Left ventricle myocardium inferior (tissue), 1 donor: ENCODE data around the gene ROR1. TPM values are rescaled to one million over a fixed set of nuclear protein-coding genes. Genes with fewer than 3 reads are reported as not detected.

Source experiments
- DNase-seq: peaks from one replicate; pipeline ENCODE4 v3.0.0-alpha.2; 2020
- H3K27ac ChIP-seq: fragments of 200-600 bp; replicated peaks from 2 replicates; pipeline ENCODE4 v1.8.0; 2021
- H3K27me3 ChIP-seq: fragments of 200-600 bp; 2 replicates; pipeline ENCODE4 v1.8.0; 2021; ENCODE audit warnings: low read depth
- H3K36me3 ChIP-seq: fragments of 200-600 bp; 2 replicates; pipeline ENCODE4 v1.8.0; 2021
- H3K4me1 ChIP-seq: fragments of 200-600 bp; 2 replicates; pipeline ENCODE4 v1.8.0; 2021
- H3K4me3 ChIP-seq: fragments of 200-600 bp; 2 replicates; pipeline ENCODE4 v1.8.0; 2021; ENCODE audit warnings: mild to moderate bottlenecking, moderate library complexity
- H3K9me3 ChIP-seq: fragments of 200-600 bp; replicated peaks from 2 replicates; pipeline ENCODE4 v1.8.0; 2021
- intact Hi-C: fragments of 100-400 bp; cut with micrococcal nuclease; formaldehyde crosslinking; loops from one replicate; pipeline ENCODE4 v1.11.0; 2022
- total RNA-seq: library from RNA; stranded (reverse); fragmentation: NEBNext Ultra II Directional; extraction: Animal tissue kit (Norgen Biotek cat#: 25700); gene quantifications from one replicate; pipeline ENCODE4 v1.2.1, GENCODE V29; 2021
- TF ChIP-seq, protein P1 (sequence below): fragments of 200-600 bp; IDR thresholded peaks from 2 replicates; pipeline ENCODE4 v1.8.0; 2021; ENCODE audit warnings: antibody characterized with exemption, mild to moderate bottlenecking, borderline replicate concordance
- donor health status: DM: no; HTN: yes; CAD: no; lungs with severe emphysema.

Gene ROR1
- total RNA-seq, 1 donor from 2014 or later = 14.0 TPM

DNA sequence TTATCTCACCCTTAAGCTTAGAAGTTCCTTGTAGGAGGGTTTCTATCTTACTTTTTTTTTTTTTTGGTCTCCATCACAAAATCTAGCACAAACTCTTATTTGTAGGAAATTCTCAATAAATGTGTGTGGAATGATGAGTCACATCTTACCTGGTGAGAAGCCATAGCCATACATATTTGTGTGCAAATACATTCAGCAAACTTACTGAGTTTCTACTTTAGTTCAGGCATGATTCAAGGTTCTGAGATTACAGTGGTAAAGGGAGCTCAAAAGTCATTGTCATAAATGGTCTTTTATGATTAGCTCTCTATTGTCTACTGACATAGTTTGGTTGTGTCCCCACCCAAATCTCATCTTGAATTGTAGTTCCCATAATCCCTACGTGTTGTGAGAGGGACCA is 236.5 kb downstream of the ROR1 start:
- Histone ChIP-seq H3K27ac (no peak overlapping the region), H3K27me3 (no peaks in the 10 kb centered on the region), H3K9me3 (no peaks in the 10 kb centered on the region), H3K36me3 (peaks cover 4% of the 10 kb centered on the region), H3K4me1 (peaks cover 18% of the 10 kb centered on the region), H3K4me3 (no peak overlapping the region)
- intact Hi-C loops = no loop called here
- TF ChIP-seq, protein P1, sequence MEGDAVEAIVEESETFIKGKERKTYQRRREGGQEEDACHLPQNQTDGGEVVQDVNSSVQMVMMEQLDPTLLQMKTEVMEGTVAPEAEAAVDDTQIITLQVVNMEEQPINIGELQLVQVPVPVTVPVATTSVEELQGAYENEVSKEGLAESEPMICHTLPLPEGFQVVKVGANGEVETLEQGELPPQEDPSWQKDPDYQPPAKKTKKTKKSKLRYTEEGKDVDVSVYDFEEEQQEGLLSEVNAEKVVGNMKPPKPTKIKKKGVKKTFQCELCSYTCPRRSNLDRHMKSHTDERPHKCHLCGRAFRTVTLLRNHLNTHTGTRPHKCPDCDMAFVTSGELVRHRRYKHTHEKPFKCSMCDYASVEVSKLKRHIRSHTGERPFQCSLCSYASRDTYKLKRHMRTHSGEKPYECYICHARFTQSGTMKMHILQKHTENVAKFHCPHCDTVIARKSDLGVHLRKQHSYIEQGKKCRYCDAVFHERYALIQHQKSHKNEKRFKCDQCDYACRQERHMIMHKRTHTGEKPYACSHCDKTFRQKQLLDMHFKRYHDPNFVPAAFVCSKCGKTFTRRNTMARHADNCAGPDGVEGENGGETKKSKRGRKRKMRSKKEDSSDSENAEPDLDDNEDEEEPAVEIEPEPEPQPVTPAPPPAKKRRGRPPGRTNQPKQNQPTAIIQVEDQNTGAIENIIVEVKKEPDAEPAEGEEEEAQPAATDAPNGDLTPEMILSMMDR = no peak
- DNase-seq = no peak

DNA sequence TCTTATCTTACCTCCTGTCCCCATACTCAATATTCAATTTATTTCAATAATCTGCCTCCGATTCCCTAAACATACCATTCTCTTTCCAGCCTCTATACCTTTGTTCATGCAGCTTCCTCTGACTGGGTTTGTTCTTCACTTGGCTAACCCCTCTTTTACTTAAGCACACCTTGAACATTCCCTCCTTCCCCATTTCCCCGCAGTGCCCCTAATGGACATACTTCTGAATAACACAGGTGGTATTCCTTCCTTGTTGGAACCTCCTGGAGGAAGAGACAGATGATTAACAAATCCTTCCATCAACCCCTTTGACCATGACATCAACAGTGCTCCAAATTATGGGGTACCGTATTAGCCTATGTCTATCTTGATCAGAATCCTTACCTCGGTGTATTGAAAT is 239.6 kb downstream of the ROR1 start:
- TF ChIP-seq, protein P1 = no peak
- no peak for DNase-seq
- Histone ChIP-seq H3K36me3 (peaks cover 4% of the 10 kb centered on the region), H3K9me3 (no peaks in the 10 kb centered on the region), H3K4me3 (no peak overlapping the region), H3K27me3 (no peaks in the 10 kb centered on the region), H3K27ac (no peak overlapping the region), H3K4me1 (peaks cover 6% of the 10 kb centered on the region)
- intact Hi-C loops = no loop called here

DNA sequence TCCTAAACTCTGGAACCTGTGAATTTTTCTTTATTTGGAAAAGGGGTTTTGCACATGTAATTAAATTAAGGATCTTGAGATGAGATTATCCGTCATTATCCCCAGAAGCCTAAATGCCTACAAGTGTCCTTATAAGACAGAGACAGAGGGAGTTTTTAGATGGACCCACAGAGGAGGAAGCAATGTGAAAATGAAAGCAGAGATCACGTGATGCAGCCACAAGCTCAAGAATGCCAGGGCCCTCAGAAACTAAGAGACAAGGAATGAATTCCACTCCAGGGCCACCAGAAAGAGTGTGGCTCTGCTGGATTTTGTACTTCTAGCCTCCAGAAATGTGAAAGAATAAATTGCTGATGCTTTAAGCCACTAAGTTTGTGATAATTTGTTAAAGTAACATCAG is 246.0 kb downstream of the ROR1 start:
- no peaks in the 10 kb centered on the region for H3K27me3 ChIP-seq
- DNase-seq = no peak
- no peaks in the 10 kb centered on the region for H3K36me3 ChIP-seq
- intact Hi-C loops = no loop called here
- H3K4me3 ChIP-seq = peak overlapping the region; percentile 32
- H3K9me3 ChIP-seq = no peaks in the 10 kb centered on the region
- H3K4me1 ChIP-seq = peaks cover 18% of the 10 kb centered on the region
- TF ChIP-seq, protein P1 = no peak
- peak overlapping the region; percentile 62 for H3K27ac ChIP-seq

DNA sequence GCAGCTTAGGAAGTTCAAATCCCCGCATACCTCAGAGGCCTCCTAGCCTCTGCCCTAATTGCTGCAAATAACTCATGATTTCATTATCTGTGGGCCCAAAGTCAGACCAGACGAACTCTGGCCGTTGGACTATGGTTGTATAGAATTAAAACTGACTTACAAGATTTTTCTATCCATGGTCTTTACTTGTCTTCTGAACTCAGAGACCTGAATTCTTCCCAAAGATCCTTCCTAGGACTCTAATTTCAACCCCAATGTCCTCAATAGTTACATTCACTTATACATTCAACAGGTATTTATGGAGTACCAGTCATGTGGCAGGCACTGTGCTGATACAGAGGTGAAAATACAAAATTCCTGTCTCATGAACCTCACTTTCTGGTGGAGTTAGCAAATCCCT is 247.2 kb downstream of the ROR1 start:
- H3K4me3 ChIP-seq = no peak overlapping the region
- peaks cover 18% of the 10 kb centered on the region for H3K4me1 ChIP-seq
- TF ChIP-seq, protein P1 = no peak
- no peak for DNase-seq
- H3K27me3 ChIP-seq = no peaks in the 10 kb centered on the region
- no peaks in the 10 kb centered on the region for H3K9me3 ChIP-seq
- intact Hi-C loops = no loop called here
- no peaks in the 10 kb centered on the region for H3K36me3 ChIP-seq
- H3K27ac ChIP-seq = no peak overlapping the region

DNA sequence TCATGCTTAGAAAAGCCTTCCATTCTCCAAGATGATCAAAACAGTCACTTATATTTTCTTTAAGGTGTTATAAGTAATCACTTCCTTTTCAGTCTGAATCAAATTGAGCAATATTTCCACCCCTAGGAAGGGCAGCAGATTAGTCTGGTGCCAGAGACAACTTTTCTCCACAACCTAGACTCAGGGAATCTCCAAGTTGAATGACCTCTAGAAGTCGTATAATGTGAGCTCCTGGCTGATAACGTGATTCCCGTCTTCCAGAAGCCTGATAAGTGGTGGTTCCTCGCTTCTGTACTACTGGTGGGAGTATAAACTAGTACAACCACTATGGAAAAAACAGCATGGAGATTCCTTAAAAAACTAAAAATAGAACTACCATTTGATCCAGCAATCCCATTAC is 251.2 kb downstream of the ROR1 start:
- Histone ChIP-seq H3K4me3 (no peak overlapping the region), H3K27me3 (no peaks in the 10 kb centered on the region), H3K9me3 (peaks cover 6% of the 10 kb centered on the region), H3K27ac (no peak overlapping the region), H3K4me1 (peaks cover 6% of the 10 kb centered on the region), H3K36me3 (no peaks in the 10 kb centered on the region)
- intact Hi-C loops = no loop called here
- no peak for DNase-seq
- TF ChIP-seq, protein P1 = no peak

DNA sequence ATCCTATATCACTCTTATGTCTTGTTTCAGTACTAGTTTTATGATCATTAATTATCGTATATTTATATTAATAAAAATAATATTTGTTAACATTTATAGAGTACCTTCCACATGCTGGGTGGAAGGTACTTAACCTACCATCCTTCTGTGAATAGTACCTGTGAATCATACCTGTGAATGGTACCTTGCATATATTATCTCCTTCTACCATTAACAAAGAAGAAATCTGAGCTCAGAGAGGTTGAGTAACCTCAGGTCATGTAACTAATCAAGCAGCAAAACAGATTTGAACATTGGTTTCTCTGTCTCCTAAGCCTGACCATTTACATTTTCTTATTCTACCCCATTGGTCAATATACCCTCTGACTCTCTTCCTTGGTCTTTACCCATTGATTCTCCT is 255.2 kb downstream of the ROR1 start:
- H3K36me3 ChIP-seq = no peaks in the 10 kb centered on the region
- H3K27ac ChIP-seq = no peak overlapping the region
- TF ChIP-seq, protein P1 = no peak
- no peak for DNase-seq
- H3K9me3 ChIP-seq = peaks cover 6% of the 10 kb centered on the region
- intact Hi-C loops = no loop called here
- no peak overlapping the region for H3K4me3 ChIP-seq
- no peaks in the 10 kb centered on the region for H3K27me3 ChIP-seq
- H3K4me1 ChIP-seq = peaks cover 12% of the 10 kb centered on the region
